ENCODE data around the gene TRPV3.
"Not testable (repeated sequence)": the region's sequence is repeated elsewhere in the genome, so short reads cannot be mapped to it uniquely, and the experiment has no call there.

The TRPV3 gene

DNA sequence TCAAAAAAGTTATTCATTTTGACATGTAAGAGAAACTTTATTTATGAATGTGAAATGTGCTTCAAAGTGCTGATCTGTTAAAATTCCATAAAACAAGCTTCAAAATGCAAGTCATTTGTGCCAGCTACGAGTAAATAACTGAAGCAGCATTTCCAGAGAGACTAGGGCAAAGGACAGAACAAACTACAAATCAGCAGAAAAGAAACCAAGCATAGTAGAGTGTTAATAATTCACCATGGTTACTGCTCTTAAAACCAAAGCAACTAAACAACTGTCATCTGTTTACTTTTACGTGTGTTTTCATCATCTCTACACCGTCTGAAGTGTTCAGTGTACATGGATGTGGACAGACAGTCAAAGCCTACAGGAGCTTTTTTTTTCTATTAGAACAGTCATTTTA is 83.4 kb downstream of the TRPV3 start:
- Histone ChIP-seq H4K20me1 (ENCODE audit: low read depth, low read length) (no peaks in the 10 kb centered on the region), H3K27ac (ENCODE audit: low read depth, low read length) (no peak overlapping the region), H3K9me3 (ENCODE audit: insufficient read depth, low read length) (no peaks in the 10 kb centered on the region), H3K79me2 (ENCODE audit: insufficient read depth, low read length) (no peaks in the 10 kb centered on the region), H3F3A (ENCODE audit: insufficient read depth) (no peaks in the 10 kb centered on the region), H2AFZ (ENCODE audit: low read depth, low read length, severe bottlenecking) (no peak overlapping the region), H3K27me3 (ENCODE audit: low read length) (no peaks in the 10 kb centered on the region), H3K9me2 (replicated peaks; ENCODE audit: insufficient read depth, low read length) (no peaks in the 10 kb centered on the region), H3K4me2 (ENCODE audit: low read depth, low read length, poor library complexity, severe bottlenecking) (no peak overlapping the region), H3K9ac (ENCODE audit: low read length) (no peak overlapping the region), H3K36me3 (ENCODE audit: low read length) (no peaks in the 10 kb centered on the region), H3K4me3 (ENCODE audit: insufficient read depth, low read length, poor library complexity, severe bottlenecking) (no peak overlapping the region)
- TF ChIP-seq, protein P1, sequence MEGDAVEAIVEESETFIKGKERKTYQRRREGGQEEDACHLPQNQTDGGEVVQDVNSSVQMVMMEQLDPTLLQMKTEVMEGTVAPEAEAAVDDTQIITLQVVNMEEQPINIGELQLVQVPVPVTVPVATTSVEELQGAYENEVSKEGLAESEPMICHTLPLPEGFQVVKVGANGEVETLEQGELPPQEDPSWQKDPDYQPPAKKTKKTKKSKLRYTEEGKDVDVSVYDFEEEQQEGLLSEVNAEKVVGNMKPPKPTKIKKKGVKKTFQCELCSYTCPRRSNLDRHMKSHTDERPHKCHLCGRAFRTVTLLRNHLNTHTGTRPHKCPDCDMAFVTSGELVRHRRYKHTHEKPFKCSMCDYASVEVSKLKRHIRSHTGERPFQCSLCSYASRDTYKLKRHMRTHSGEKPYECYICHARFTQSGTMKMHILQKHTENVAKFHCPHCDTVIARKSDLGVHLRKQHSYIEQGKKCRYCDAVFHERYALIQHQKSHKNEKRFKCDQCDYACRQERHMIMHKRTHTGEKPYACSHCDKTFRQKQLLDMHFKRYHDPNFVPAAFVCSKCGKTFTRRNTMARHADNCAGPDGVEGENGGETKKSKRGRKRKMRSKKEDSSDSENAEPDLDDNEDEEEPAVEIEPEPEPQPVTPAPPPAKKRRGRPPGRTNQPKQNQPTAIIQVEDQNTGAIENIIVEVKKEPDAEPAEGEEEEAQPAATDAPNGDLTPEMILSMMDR (IDR thresholded peaks at IDR 0.05; ENCODE audit: insufficient read depth, low read length, poor library complexity, severe bottlenecking): no peak
- no peak for TF ChIP-seq EZH2phosphoT487 (conservative IDR thresholded peaks at IDR 0.05; ENCODE audit: low read length)

DNA sequence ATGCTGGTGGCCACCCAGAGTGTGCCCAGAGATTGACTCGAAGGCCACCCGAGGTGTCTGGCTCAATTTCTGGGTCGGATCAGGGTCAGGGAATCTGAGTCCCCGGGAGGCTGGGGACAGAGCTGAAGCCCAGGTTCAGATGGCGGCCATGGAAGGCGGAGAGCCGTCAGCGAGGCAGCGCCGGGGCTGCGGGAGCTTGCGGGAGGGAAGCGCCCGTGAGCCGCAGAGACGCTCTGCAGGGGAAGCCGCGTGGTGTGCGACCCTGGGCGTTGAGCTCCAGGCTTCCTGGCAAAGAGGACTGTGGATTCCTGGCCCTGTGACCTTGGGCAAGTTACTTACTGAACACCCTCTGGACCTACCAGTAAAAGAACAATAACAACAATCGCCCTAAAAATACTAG is 85.5 kb downstream of the TRPV3 start:
- H3K9me2 ChIP-seq (replicated peaks; ENCODE audit: insufficient read depth, low read length): no peaks in the 10 kb centered on the region
- no peak overlapping the region for H3K9ac ChIP-seq (ENCODE audit: low read length)
- no peaks in the 10 kb centered on the region for H3K79me2 ChIP-seq (ENCODE audit: insufficient read depth, low read length)
- H3K4me2 ChIP-seq (ENCODE audit: low read depth, low read length, poor library complexity, severe bottlenecking): no peak overlapping the region
- H4K20me1 ChIP-seq (ENCODE audit: low read depth, low read length): no peaks in the 10 kb centered on the region
- TF ChIP-seq, protein P1 (IDR thresholded peaks at IDR 0.05; ENCODE audit: insufficient read depth, low read length, poor library complexity, severe bottlenecking): no peak
- no peak for TF ChIP-seq EZH2phosphoT487 (conservative IDR thresholded peaks at IDR 0.05; ENCODE audit: low read length)
- H2AFZ ChIP-seq (ENCODE audit: low read depth, low read length, severe bottlenecking): no peak overlapping the region
- H3F3A ChIP-seq (ENCODE audit: insufficient read depth): no peaks in the 10 kb centered on the region
- H3K27me3 ChIP-seq (ENCODE audit: low read length): no peaks in the 10 kb centered on the region
- no peaks in the 10 kb centered on the region for H3K36me3 ChIP-seq (ENCODE audit: low read length)
- H3K27ac ChIP-seq (ENCODE audit: low read depth, low read length): no peak overlapping the region
- no peaks in the 10 kb centered on the region for H3K9me3 ChIP-seq (ENCODE audit: insufficient read depth, low read length)
- no peak overlapping the region for H3K4me3 ChIP-seq (ENCODE audit: insufficient read depth, low read length, poor library complexity, severe bottlenecking)

DNA sequence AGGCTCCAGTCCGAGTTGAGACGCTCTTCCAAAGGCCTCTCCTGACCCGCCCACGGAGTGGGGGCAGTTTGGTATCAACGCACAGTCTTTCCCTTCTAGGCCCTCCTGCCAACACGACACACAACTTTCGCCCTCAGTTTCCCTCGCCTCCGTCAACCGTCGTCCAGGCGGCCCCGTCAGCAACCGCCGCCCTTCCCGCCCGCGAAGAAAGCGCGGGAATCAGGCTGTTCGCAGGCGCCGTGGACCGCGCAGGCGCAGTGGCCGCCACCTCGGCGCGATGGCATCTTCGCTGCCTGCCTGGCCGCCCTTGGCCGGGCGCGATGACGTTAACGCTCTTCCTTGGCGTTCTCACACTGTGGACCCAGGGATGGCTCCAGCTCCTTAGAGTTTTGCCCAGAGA is 86.0 kb downstream of the TRPV3 start, which contains the start of gene SPATA22:
TSS of gene SPATA22 (minus strand) at position 221 of the 400 bp plus-strand sequence. CDS start 2,494 bp downstream, outside the sequence.
- no peak within 1 kb of the TSS for H3K27ac ChIP-seq (ENCODE audit: low read depth, low read length)
- no peaks in the 10 kb centered on the region for H3K27me3 ChIP-seq (ENCODE audit: low read length)
- H3K9me3 ChIP-seq (ENCODE audit: insufficient read depth, low read length): no peaks in the 10 kb centered on the region
- H2AFZ ChIP-seq (ENCODE audit: low read depth, low read length, severe bottlenecking): no peak within 1 kb of the TSS
- no peak within 1 kb of the TSS for H3K9ac ChIP-seq (ENCODE audit: low read length)
- H3K9me2 ChIP-seq (replicated peaks; ENCODE audit: insufficient read depth, low read length): no peaks in the 10 kb centered on the region
- H3K4me3 ChIP-seq (ENCODE audit: insufficient read depth, low read length, poor library complexity, severe bottlenecking): no peak within 1 kb of the TSS
- H3K36me3 ChIP-seq (ENCODE audit: low read length): no peaks in the 10 kb centered on the region
- H3K79me2 ChIP-seq (ENCODE audit: insufficient read depth, low read length): no peaks in the 10 kb centered on the region
- TF ChIP-seq EZH2phosphoT487 (conservative IDR thresholded peaks at IDR 0.05; ENCODE audit: low read length): no peak
- no peaks in the 10 kb centered on the region for H3F3A ChIP-seq (ENCODE audit: insufficient read depth)
- H4K20me1 ChIP-seq (ENCODE audit: low read depth, low read length): no peaks in the 10 kb centered on the region
- H3K4me2 ChIP-seq (ENCODE audit: low read depth, low read length, poor library complexity, severe bottlenecking): no peak within 1 kb of the TSS

DNA sequence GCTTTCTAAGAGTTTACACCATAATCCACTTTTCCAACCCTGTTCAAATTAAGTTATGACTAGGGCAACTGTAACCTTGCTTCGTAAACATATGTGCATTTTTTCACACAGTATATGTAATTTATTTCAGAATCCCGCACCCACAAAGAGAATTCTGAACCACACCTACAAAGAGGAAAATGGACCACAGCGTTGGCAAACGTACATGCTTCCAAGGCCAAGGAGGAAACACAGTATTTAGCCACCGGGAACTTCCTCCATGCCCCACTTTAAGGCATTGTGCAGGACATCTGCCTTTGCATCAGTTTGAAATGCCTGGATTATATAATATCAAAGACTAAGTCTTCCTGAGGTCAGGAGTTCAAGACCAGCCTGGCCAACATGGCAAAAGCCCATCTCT is 88.1 kb downstream of the TRPV3 start:
- Histone ChIP-seq H4K20me1 (ENCODE audit: low read depth, low read length) (no peaks in the 10 kb centered on the region), H3K9ac (ENCODE audit: low read length) (no peak overlapping the region), H3F3A (ENCODE audit: insufficient read depth) (no peaks in the 10 kb centered on the region), H3K4me3 (ENCODE audit: insufficient read depth, low read length, poor library complexity, severe bottlenecking) (no peak overlapping the region), H3K9me3 (ENCODE audit: insufficient read depth, low read length) (no peaks in the 10 kb centered on the region), H3K27me3 (ENCODE audit: low read length) (no peaks in the 10 kb centered on the region), H3K79me2 (ENCODE audit: insufficient read depth, low read length) (no peaks in the 10 kb centered on the region), H3K9me2 (replicated peaks; ENCODE audit: insufficient read depth, low read length) (no peaks in the 10 kb centered on the region), H3K4me2 (ENCODE audit: low read depth, low read length, poor library complexity, severe bottlenecking) (no peak overlapping the region), H3K36me3 (ENCODE audit: low read length) (no peaks in the 10 kb centered on the region), H3K27ac (ENCODE audit: low read depth, low read length) (no peak overlapping the region), H2AFZ (ENCODE audit: low read depth, low read length, severe bottlenecking) (no peak overlapping the region)
- TF ChIP-seq EZH2phosphoT487 (conservative IDR thresholded peaks at IDR 0.05; ENCODE audit: low read length): no peak
- TF ChIP-seq, protein P1 (IDR thresholded peaks at IDR 0.05; ENCODE audit: insufficient read depth, low read length, poor library complexity, severe bottlenecking): no peak

DNA sequence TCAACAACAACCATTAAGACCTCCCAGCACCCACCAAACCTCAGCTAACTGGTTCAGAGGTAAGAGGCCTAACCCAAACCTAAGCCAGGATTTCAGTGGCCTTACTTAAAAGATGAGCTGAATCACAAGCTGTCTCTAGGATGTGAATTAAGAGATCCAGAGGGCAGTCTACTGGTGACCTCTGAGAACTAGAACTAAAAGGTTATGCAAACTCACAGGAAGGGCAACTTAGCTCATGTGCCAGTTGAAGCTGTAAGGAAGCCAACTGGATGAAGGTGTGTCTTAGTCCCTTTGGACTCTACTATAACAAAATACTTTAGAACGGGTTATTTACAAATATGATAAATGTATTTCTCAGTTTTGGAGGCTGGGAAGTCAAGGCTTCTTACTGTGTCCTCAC is 91.3 kb downstream of the TRPV3 start:
- not testable (repeated sequence) for H4K20me1 ChIP-seq (ENCODE audit: low read depth, low read length); H3K9me2 ChIP-seq (replicated peaks; ENCODE audit: insufficient read depth, low read length); H3K4me3 ChIP-seq (ENCODE audit: insufficient read depth, low read length, poor library complexity, severe bottlenecking); H3K27me3 ChIP-seq (ENCODE audit: low read length); H3F3A ChIP-seq (ENCODE audit: insufficient read depth); H2AFZ ChIP-seq (ENCODE audit: low read depth, low read length, severe bottlenecking); H3K27ac ChIP-seq (ENCODE audit: low read depth, low read length); H3K9ac ChIP-seq (ENCODE audit: low read length); H3K36me3 ChIP-seq (ENCODE audit: low read length); H3K4me2 ChIP-seq (ENCODE audit: low read depth, low read length, poor library complexity, severe bottlenecking); H3K9me3 ChIP-seq (ENCODE audit: insufficient read depth, low read length); H3K79me2 ChIP-seq (ENCODE audit: insufficient read depth, low read length)

Data from SU-DHL-6 (cell line).